NCI-H2196 (cell line): ENCODE measurements around the gene ANGPTL1.

ENCODE experiments used
- DNase-seq: peaks from one replicate; lab custom pipeline; 2025; ENCODE audit not compliant: unreplicated experiment; lab: John Stamatoyannopoulos, UW

The ANGPTL1 gene, protein sequence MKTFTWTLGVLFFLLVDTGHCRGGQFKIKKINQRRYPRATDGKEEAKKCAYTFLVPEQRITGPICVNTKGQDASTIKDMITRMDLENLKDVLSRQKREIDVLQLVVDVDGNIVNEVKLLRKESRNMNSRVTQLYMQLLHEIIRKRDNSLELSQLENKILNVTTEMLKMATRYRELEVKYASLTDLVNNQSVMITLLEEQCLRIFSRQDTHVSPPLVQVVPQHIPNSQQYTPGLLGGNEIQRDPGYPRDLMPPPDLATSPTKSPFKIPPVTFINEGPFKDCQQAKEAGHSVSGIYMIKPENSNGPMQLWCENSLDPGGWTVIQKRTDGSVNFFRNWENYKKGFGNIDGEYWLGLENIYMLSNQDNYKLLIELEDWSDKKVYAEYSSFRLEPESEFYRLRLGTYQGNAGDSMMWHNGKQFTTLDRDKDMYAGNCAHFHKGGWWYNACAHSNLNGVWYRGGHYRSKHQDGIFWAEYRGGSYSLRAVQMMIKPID

GRCh38 chr1:178870944-178871343 is at the start of gene ANGPTL1:
TSS of gene ANGPTL1 (minus strand) at chr1:178871077. CDS start at chr1:178865776, 5,301 bp downstream.
- no peak for DNase-seq

- DNase-seq = no peak
These were observed 48.7 kb upstream of the ANGPTL1 start for GRCh38 chr1:178919581-178919980.

GRCh38 chr1:178918955-178919354 is 48.1 kb upstream of the ANGPTL1 start:
- DNase-seq = no peak

GRCh38 chr1:178918308-178918707 is 47.4 kb upstream of the ANGPTL1 start:
- DNase-seq = no peak

DNA sequence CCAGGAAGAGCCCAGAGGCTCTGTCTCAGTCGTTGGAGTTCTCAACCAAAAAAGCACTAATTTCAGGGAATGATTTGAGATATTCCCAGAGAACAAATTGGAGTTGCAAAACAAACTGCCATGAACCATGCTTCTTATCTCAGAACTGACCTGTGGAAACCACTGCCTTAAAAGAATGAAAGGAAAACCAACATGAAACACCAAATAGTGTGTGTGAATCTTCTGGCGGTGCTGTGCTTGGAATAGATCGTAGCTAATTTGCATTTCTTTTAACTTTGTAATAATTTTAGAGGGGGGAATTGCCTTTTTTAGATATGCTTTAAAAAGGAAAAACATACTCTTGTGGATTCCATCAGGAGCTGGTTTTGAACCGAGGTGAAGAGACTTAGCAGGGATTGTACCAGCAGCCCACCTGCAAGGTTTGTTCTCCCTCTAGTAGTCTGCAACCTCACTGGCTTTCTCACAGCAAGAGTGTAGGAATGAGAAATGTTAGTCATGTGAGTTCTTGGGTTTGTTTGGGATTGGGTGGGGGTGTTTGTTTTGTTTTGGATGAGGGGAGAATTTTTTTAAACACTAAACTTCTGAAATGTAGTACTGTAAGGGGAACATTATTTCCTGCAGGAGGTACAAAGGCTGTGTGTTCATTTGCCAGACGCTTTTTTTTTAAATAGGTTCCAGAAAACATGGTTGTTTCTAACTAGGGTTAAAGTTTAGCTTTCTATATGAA is 45.7 kb upstream of the ANGPTL1 start:
- no peak for DNase-seq

DNA sequence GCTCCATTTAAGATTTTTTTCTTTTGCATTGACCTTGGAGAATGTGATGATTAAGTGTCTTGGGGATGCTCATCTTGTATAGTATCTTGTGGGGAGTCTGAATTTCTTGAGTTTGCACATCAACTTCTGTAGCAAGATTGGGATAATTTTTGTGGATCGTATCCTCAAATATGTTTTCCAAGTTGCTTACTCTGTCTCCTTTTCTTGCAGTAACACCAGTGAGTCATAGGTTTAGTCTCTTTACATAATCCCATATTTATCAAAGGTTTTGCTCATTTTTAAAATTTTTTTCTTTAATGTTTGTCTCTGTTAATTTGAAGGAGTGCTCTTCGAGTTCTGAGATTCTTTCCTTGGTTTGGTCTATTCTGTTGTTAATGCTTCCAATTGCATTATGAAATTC is 41.7 kb upstream of the ANGPTL1 start:
- DNase-seq = no peak

DNA sequence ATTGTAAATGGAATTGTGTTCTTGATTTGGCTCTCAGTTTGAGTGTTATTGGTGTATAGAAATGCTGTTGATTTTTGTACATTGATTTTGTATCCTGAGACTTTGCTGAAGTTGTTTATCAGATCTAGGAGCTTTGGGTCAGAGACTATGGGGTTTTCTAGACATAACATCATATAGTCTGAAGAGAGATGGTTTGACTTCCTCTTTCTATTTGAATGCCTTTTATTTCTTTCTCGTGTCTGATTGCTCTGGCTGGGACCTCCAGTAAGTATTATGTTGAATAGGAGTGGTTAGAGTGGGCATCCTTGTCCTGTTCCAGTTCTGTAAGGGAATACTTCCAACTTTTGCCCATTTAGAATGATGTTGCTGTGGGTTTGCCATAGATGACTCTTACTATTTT is 39.1 kb upstream of the ANGPTL1 start:
- DNase-seq = no peak

- no peak for DNase-seq
These were observed 37.5 kb upstream of the ANGPTL1 start for GRCh38 chr1:178908358-178908757.

GRCh38 chr1:178901482-178902125 is 30.7 kb upstream of the ANGPTL1 start:
- DNase-seq = no peak

DNA sequence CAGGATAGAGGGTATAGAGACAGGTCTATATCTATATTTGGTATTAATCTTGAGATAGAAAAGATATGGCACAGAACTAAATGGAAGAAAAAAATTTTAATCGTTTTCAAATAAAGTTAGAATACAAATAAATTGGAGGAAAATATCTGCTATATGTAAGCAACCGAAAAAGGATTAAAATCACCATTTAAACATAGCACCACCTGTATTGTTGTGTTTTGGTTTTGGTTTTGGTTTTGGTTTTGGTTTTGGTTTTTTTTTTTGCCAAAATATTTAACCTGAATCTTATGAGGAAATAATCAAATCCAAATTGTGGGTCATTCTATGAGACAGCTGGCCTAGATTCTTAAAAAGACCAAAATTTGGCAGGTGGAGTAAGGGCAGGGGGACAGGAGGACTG is 28.5 kb upstream of the ANGPTL1 start:
- no peak for DNase-seq

GRCh38 chr1:178898401-178898800 is 27.5 kb upstream of the ANGPTL1 start:
- no peak for DNase-seq

DNA sequence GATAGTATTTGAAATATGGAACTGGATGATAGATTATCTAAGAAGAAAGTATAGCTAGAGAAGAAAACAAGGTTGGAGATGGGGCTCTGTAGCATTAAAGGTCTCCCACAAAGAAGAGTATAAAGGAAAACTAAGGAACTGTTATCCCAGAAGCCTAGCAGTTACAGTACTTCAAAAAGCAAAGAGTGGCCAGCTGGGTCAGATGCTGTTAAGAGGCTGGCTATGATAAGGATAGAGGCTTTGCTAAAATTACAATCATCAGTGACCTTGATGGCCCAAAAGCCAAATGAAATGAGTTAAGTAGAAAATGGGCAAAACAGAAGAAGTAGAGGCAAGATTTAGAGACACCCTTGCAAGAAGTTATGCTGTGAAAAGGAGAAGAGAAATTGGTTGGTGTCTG is 25.1 kb upstream of the ANGPTL1 start:
- DNase-seq = no peak

- no peak for DNase-seq
These were observed 15.7 kb upstream of the ANGPTL1 start for GRCh38 chr1:178886551-178886950.

DNA sequence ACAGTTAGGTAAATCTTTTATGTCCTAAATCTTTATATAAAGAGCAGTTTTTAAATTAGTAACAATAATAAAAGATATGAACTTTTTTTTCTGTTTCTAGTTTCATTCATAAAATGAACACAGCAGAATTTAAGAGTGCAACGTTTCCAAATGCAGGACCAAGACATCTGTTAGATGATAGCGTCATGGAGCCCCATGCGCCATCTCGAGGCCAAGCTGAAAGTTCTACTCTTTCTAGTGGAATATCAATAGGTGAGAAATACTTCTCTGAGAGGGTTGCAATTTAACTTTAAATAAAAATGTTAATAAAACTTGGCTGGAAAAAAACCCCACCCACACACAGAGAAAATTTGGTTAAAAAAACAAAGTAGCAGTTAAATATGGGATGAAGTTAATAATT is 15.0 kb upstream of the ANGPTL1 start:
- no peak for DNase-seq

DNA sequence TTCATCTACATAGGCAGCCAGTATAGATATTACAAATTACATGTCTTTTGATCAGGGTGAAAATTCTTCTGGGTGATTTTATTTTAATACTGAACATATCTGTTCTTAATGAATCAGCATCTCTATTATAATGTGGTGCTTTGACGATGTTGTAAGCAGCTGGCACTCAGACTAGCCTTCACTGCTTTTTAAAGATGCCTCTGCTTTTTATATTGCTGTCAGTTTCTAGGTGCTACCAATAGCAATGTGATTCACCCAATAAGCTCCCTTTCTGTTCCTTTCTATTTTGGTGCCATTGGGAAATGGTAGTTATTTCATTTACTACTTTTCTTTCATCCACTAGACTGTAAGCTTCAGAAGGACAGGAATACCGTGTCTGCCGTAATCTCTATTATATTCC is 11.1 kb upstream of the ANGPTL1 start:
- no peak for DNase-seq

GRCh38 chr1:178877896-178878295 is 7.0 kb upstream of the ANGPTL1 start:
- no peak for DNase-seq

DNA sequence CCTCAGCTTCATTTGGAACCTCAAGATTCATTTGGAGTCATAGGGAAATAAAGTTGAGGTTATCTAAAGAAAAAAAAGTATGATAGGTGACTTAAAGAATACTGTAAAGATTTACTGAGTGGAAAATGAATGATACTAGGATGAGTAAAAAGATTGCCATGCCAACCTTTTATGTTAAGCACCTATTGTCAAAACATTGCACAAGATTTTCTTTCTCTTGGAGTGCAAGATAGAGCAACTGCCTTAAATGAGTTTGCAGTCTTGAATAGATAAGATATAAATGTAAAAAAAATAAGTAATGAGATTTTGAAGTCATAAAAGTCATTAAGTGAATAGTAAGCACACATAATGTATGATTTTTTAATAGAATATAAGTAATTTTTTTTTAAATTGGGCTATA is 5.1 kb upstream of the ANGPTL1 start:
- DNase-seq = no peak

DNA sequence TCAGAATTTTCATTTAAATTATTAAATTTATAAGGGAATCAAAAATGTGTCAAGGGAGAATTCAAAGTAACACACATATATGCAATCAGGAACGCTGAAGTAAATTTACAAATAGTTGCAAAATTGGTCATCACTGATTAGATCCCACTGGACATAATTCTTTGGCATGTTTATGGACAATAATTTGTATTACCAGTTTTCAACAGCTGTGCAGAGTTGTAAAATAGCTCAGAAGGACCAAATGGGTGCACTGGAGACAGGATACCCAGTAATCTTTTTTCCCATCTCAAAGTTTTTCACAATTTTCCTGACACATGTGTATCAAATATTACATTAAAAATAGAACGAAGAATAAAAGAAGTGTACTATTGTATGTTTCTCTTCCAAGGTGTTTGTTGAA is 4.1 kb upstream of the ANGPTL1 start:
- no peak for DNase-seq

GRCh38 chr1:178871551-178872320 is 859 bp upstream of the ANGPTL1 start:
- no peak for DNase-seq

DNA sequence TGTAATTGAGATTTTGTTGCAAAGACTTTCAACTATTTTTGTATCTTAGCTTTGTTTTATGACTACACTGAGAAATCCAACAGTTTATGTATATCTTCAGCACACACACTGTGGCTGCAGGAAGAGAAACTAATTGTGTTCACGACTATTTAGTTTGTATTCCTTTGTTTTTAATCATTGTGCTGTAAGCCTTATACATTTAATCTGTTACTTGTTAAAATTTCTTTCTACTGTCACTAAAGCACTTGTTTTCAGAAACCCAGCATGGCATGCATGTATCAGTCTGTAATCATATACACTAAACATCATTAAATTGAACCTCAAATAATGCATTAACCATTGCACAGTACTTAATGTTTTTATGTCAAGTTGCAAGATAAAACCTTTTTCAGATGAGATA is 656 bp downstream of the ANGPTL1 start:
- DNase-seq = no peak

DNA sequence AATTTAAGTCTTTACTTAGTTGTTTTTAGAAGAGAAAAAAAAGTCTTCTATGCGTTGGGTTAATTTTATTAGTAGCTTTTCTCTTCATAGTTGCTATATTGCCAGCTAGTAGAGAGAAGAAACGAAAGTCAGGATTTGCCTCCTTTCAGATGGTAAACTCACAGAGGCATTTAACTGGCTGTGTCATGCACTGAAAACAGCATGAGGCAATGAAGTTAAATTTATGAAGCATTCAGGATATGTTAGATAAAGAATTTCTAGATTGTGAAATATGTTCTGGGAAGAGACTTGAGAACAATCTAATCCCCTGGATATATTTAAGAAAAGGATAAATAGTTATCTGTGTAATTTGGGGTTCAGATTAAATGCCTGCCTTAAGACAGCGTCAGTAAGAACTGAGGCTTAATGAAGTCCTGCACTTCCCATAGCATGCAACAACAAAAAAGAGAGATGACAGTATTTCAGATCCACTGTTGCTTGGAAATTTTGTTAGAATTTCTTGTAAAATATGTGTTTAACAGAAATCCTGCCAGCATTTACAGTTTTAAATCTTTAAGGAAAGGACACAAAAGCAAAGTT is 1.7 kb downstream of the ANGPTL1 start:
- no peak for DNase-seq
